Gastroesophageal sphincter (tissue), 4 donors: Measurements from ENCODE around the gene TRERF1. TPM values are rescaled to one million over a fixed set of nuclear protein-coding genes. Genes with fewer than 3 reads are reported as not detected.

Source experiments
- ATAC-seq: fragments of 150-250 bp; one replicate; pipeline ENCODE4 v1.9.1; 2016; ENCODE audit warnings: mild to moderate bottlenecking, moderate library complexity
- H3K27ac ChIP-seq, 4 donors: fragments of 200-600 bp; sonication (generic) in 3 of 4; 1 replicate in 3 of 4; 2 replicates in 1 of 4; pipeline ENCODE4 v1.5.1; 2016 to 2019
- H3K27me3 ChIP-seq: fragments of 200-600 bp; sonication (generic); one replicate; pipeline ENCODE4 v1.5.1; 2019
- H3K36me3 ChIP-seq, 2 donors: fragments of 200-600 bp; sonication (generic); one replicate each; pipeline ENCODE4 v1.5.1; 2019; ENCODE audit warnings: control low read depth in 1 of 2
- H3K4me1 ChIP-seq, 3 donors: fragments of 200-600 bp; sonication (generic); 1 replicate in 2 of 3; 2 replicates in 1 of 3; pipeline ENCODE4 v1.5.1; 2016 to 2019; ENCODE audit warnings: control low read depth in 2 of 3
- H3K4me3 ChIP-seq, 2 donors: fragments of 200-600 bp; sonication (generic); one replicate each; pipeline ENCODE4 v1.5.1; 2019; ENCODE audit warnings: mild to moderate bottlenecking in 1 of 2, moderate library complexity in 1 of 2
- H3K9me3 ChIP-seq, 3 donors: fragments of 200-600 bp; sonication (generic); one replicate each; pipeline ENCODE4 v1.5.1; 2017 to 2019; ENCODE audit warnings: control low read depth in 2 of 3
- EP300 ChIP-seq: sonication (generic); formaldehyde crosslinking; IDR thresholded peaks from one replicate; pipeline ENCODE4 v1.6.1; 2017; ENCODE audit warnings: antibody characterized with exemption, mild to moderate bottlenecking
- POLR2A ChIP-seq, 2 donors: fragments of 450-650 bp; IDR thresholded peaks; one replicate each; pipeline ENCODE4 v1.6.1; 2017; ENCODE audit warnings: antibody characterized with exemption in 2 of 2, mild to moderate bottlenecking in 2 of 2, moderate library complexity in 1 of 2
- POLR2AphosphoS5 ChIP-seq: sonication (generic); formaldehyde crosslinking; IDR thresholded peaks from one replicate; pipeline ENCODE4 v1.6.1; 2017; ENCODE audit warnings: antibody characterized with exemption
- WGBS, 2 donors: methylation state at CpG; one replicate each; pipeline ENCODE4 v1.1.5; 2018; ENCODE audit warnings: low coverage in 1 of 2; 5-methylcytosine and 5-hydroxymethylcytosine counted together
- total RNA-seq, 4 donors: library from RNA; depleted of rRNA; stranded (reverse); fragments of >200 nt; gene quantifications; one replicate each; pipeline ENCODE4 v1.1.0, GENCODE V29; 2016
- TF ChIP-seq, protein P1 (sequence below), 4 experiments: fragments of 200-600 bp in 2 of 4; fragments of 450-650 bp in 2 of 4; sonication (generic) in 1 of 4; IDR thresholded peaks; one replicate each; pipeline ENCODE4 v1.5.1; 2017 to 2019; ENCODE audit warnings: antibody characterized with exemption in 4 of 4, mild to moderate bottlenecking in 2 of 4, moderate library complexity in 2 of 4

Gene TRERF1
- total RNA-seq, 4 donors from 2014 or later = 3.2 to 7.4 (median 5.4) TPM

- 66% methylated on average over 4 of the region's 8 CpGs; no CpG with 5 or more reads in 1 of the 2 donors for WGBS, 2 donors
- H3K27ac ChIP-seq = no peak overlapping the region
- no peaks in the 10 kb centered on the region for H3K27me3 ChIP-seq
- TF ChIP-seq, protein P1, sequence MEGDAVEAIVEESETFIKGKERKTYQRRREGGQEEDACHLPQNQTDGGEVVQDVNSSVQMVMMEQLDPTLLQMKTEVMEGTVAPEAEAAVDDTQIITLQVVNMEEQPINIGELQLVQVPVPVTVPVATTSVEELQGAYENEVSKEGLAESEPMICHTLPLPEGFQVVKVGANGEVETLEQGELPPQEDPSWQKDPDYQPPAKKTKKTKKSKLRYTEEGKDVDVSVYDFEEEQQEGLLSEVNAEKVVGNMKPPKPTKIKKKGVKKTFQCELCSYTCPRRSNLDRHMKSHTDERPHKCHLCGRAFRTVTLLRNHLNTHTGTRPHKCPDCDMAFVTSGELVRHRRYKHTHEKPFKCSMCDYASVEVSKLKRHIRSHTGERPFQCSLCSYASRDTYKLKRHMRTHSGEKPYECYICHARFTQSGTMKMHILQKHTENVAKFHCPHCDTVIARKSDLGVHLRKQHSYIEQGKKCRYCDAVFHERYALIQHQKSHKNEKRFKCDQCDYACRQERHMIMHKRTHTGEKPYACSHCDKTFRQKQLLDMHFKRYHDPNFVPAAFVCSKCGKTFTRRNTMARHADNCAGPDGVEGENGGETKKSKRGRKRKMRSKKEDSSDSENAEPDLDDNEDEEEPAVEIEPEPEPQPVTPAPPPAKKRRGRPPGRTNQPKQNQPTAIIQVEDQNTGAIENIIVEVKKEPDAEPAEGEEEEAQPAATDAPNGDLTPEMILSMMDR (IDR thresholded peaks at IDR 0.05) = no peak
- TF ChIP-seq EP300 (no peak), POLR2AphosphoS5 (no peak), POLR2A (IDR thresholded peaks at IDR 0.05) (no peak)
- no peak overlapping the region for H3K4me3 ChIP-seq
- no peak for ATAC-seq
- no peaks in the 10 kb centered on the region for H3K36me3 ChIP-seq
- H3K4me1 ChIP-seq = peaks cover 0 to 18% (median 0%) of the 10 kb centered on the region in 3 donors
- no peaks in the 10 kb centered on the region for H3K9me3 ChIP-seq
Observed at GRCh38 chr6:42400061-42400760, 51.5 kb downstream of the TRERF1 start.

DNA sequence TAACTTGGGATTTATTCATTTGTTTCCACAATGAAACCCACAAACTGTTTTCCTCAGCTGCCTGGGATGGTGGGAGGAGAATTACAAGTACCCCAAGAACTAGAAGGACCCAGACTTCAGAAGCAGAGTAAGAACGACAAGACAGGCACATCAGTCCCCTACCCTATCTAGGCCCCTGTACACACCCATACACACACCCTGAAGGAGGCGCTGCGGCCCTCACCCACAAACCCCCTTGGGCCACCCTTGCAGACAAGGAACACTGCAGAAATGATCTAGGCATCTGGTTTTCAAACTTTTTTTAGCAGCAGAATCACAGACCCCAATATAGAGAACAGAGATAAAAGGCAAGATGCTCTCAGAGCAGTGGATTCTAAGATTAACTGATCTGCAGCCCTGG lies 55.0 kb downstream of the TRERF1 start:
- no peak for ATAC-seq
- Histone ChIP-seq H3K27ac (no peak overlapping the region), H3K27me3 (no peaks in the 10 kb centered on the region), H3K9me3 (no peaks in the 10 kb centered on the region), H3K4me1 (no peaks in the 10 kb centered on the region), H3K4me3 (no peak overlapping the region), H3K36me3 (no peaks in the 10 kb centered on the region)
- WGBS, 2 donors = 60 to 90% methylated on average over 1 to 3 of the region's 3 CpGs
- TF ChIP-seq POLR2A (IDR thresholded peaks at IDR 0.05) (no peak), POLR2AphosphoS5 (no peak), EP300 (no peak)
- TF ChIP-seq, protein P1 (IDR thresholded peaks at IDR 0.05) = no peak

GRCh38 chr6:42394881-42395620 lies 56.7 kb downstream of the TRERF1 start:
- H3K4me1 ChIP-seq = no peaks in the 10 kb centered on the region
- WGBS, 2 donors = 88 to 91% methylated on average over 3 to 9 of the region's 10 CpGs
- no peak for ATAC-seq
- no peaks in the 10 kb centered on the region for H3K27me3 ChIP-seq
- H3K9me3 ChIP-seq = no peaks in the 10 kb centered on the region
- H3K36me3 ChIP-seq = no peaks in the 10 kb centered on the region
- no peak overlapping the region for H3K27ac ChIP-seq
- H3K4me3 ChIP-seq = no peak overlapping the region
- TF ChIP-seq EP300 = no peak
- no peak for TF ChIP-seq POLR2AphosphoS5
- TF ChIP-seq POLR2A (IDR thresholded peaks at IDR 0.05) = no peak
- TF ChIP-seq, protein P1 (IDR thresholded peaks at IDR 0.05) = no peak

- H3K4me3 ChIP-seq = no peak overlapping the region
- H3K36me3 ChIP-seq = no peaks in the 10 kb centered on the region
- no peaks in the 10 kb centered on the region for H3K27me3 ChIP-seq
- TF ChIP-seq, protein P1 (IDR thresholded peaks at IDR 0.05) = no peak
- TF ChIP-seq POLR2AphosphoS5 = no peak
- no peak for TF ChIP-seq POLR2A (IDR thresholded peaks at IDR 0.05)
- no peak for TF ChIP-seq EP300
- ATAC-seq = no peak
- H3K4me1 ChIP-seq = no peaks in the 10 kb centered on the region
- H3K9me3 ChIP-seq = no peaks in the 10 kb centered on the region
- 100% methylated on average over 2 of the region's 4 CpGs; no CpG with 5 or more reads in 1 of the 2 donors for WGBS, 2 donors
- H3K27ac ChIP-seq = no peak overlapping the region
Observed at GRCh38 chr6:42394151-42394550, 57.6 kb downstream of the TRERF1 start.
